ENCODE measurements around the gene SPA17. TPM values are rescaled to one million over a fixed set of nuclear protein-coding genes. Genes with fewer than 3 reads are reported as not detected.

Gene SPA17
- polyA plus RNA-seq, 3 donors = 0.75 to 6.7 (median 4.2) TPM

GRCh38 chr11:124737638-124738305, 64.1 kb downstream of the SPA17 start:
- TF ChIP-seq CTCF (IDR thresholded peaks at IDR 0.05) = no peak
- no peak overlapping the region for H3K9ac ChIP-seq (ENCODE audit: insufficient read depth, low read length, poor library complexity, severe bottlenecking)
- H3K79me2 ChIP-seq (ENCODE audit: insufficient read depth, low read length) = peaks cover 22% of the 10 kb centered on the region
- H3K4me1 ChIP-seq (ENCODE audit: control insufficient read depth in 1 of 2, insufficient read depth in 2 of 2, low read length in 2 of 2) = peaks cover 69 to 94% of the 10 kb centered on the region in 2 donors
- peak overlapping the region in 2 of 7 donors; percentile 12 to 85 for H3K27ac Mint-ChIP-seq
- H3K4me2 ChIP-seq (replicated peaks; ENCODE audit: extremely low read depth, low read length, poor library complexity, severe bottlenecking) = no peak overlapping the region
- WGBS (ENCODE audit: insufficient coverage) = 89% methylated on average over 3 of the region's 7 CpGs
- no peaks in the 10 kb centered on the region for H3K27me3 ChIP-seq (ENCODE audit: control insufficient read depth in 2 of 2, insufficient read depth in 2 of 2, low read length in 2 of 2)
- peaks cover 0 to 5% (median 2%) of the 10 kb centered on the region in 3 donors for H3K27me3 Mint-ChIP-seq (ENCODE audit: low read depth in 3 of 3)
- intact Hi-C loops (cut with micrococcal nuclease) = no loop called here
- no peak overlapping the region for H3K4me3 ChIP-seq (replicated peaks in 1 of 3; ENCODE audit: low read depth in 2 of 3, low read length in 3 of 3)
- H3K36me3 Mint-ChIP-seq = peaks cover 2 to 5% of the 10 kb centered on the region in 2 donors
- H3K27ac ChIP-seq (ENCODE audit: low read depth in 1 of 2, low read length in 2 of 2) = no peak overlapping the region
- H3K9me3 Mint-ChIP-seq = no peaks in the 10 kb centered on the region
- H3K36me3 ChIP-seq (replicated peaks in 1 of 2; ENCODE audit: control insufficient read depth in 1 of 2, insufficient read depth in 2 of 2, low read length in 2 of 2) = peaks cover 0 to 1% of the 10 kb centered on the region in 2 donors
- H3K9me3 ChIP-seq (replicated peaks in 1 of 2; ENCODE audit: control insufficient read depth in 1 of 2, insufficient read depth in 1 of 2, low read length in 2 of 2) = no peaks in the 10 kb centered on the region
- peaks cover 88% of the 10 kb centered on the region for H3K4me1 Mint-ChIP-seq
- H2AFZ ChIP-seq (ENCODE audit: insufficient read depth, low read depth, low read length, poor library complexity, severe bottlenecking) = no peak overlapping the region
- no peak overlapping the region for H3K4me3 Mint-ChIP-seq
- no peak for DNase-seq
- H4K20me1 ChIP-seq (ENCODE audit: insufficient read depth, low read length) = peaks cover 25% of the 10 kb centered on the region

- Mint-ChIP-seq H3K36me3 (peaks cover 10 to 15% of the 10 kb centered on the region in 2 donors), H3K4me3 (peak overlapping the region; percentile 91 to 93), H3K9me3 (no peaks in the 10 kb centered on the region), H3K27me3 (ENCODE audit: low read depth in 3 of 3) (peaks cover 0 to 5% (median 2%) of the 10 kb centered on the region in 3 donors), H3K4me1 (peaks cover 86% of the 10 kb centered on the region), H3K27ac (peak overlapping the region in 2 of 7 donors; percentile 88 to 91)
- no peak for TF ChIP-seq CTCF (IDR thresholded peaks at IDR 0.05)
- no peak for DNase-seq
- Histone ChIP-seq H3K4me1 (ENCODE audit: control insufficient read depth in 1 of 2, insufficient read depth in 2 of 2, low read length in 2 of 2) (peaks cover 67 to 88% of the 10 kb centered on the region in 2 donors), H2AFZ (ENCODE audit: insufficient read depth, low read depth, low read length, poor library complexity, severe bottlenecking) (peak overlapping the region; percentile 83), H3K4me2 (replicated peaks; ENCODE audit: extremely low read depth, low read length, poor library complexity, severe bottlenecking) (peak overlapping the region; percentile 95), H3K27me3 (ENCODE audit: control insufficient read depth in 2 of 2, insufficient read depth in 2 of 2, low read length in 2 of 2) (no peaks in the 10 kb centered on the region), H3K9me3 (replicated peaks in 1 of 2; ENCODE audit: control insufficient read depth in 1 of 2, insufficient read depth in 1 of 2, low read length in 2 of 2) (no peaks in the 10 kb centered on the region), H4K20me1 (ENCODE audit: insufficient read depth, low read length) (peaks cover 36% of the 10 kb centered on the region), H3K4me3 (replicated peaks in 1 of 3; ENCODE audit: low read depth in 2 of 3, low read length in 3 of 3) (peak overlapping the region in 1 of 3 experiments; percentile 85), H3K27ac (ENCODE audit: low read depth in 1 of 2, low read length in 2 of 2) (no peak overlapping the region), H3K79me2 (ENCODE audit: insufficient read depth, low read length) (peaks cover 33% of the 10 kb centered on the region), H3K9ac (ENCODE audit: insufficient read depth, low read length, poor library complexity, severe bottlenecking) (no peak overlapping the region), H3K36me3 (replicated peaks in 1 of 2; ENCODE audit: control insufficient read depth in 1 of 2, insufficient read depth in 2 of 2, low read length in 2 of 2) (peaks cover 2 to 12% of the 10 kb centered on the region in 2 donors)
- WGBS (ENCODE audit: insufficient coverage) = 97% methylated on average over 16 of the region's 21 CpGs
- intact Hi-C loops (cut with micrococcal nuclease) = no loop called here
These were observed 65.2 kb downstream of the SPA17 start for GRCh38 chr11:124738713-124739478.

Measured in CD14-positive monocyte (primary cell).